ENCODE measurements around the gene FOXJ1.
"Not testable (repeated sequence)": the region's sequence is repeated elsewhere in the genome, so short reads cannot be mapped to it uniquely, and the experiment has no call there.

The FOXJ1 gene

GRCh38 chr17:76141212-76142038, at the start of gene FOXJ1:
FOXJ1 (minus strand) TSS chr17:76141245; CDS start chr17:76140395, 850 bp downstream.
- in situ Hi-C loops (cut with MboI; ENCODE audit: low sequenced_read_pairs), result no loop called here

- in situ Hi-C loops (cut with MboI; ENCODE audit: low sequenced_read_pairs), result no loop called here
Measured at GRCh38 chr17:76189741-76190140, 48.7 kb upstream of the FOXJ1 start.

- in situ Hi-C loops (cut with MboI; ENCODE audit: low sequenced_read_pairs), result no loop called here
Measured at GRCh38 chr17:76189247-76189646, 48.2 kb upstream of the FOXJ1 start.

GRCh38 chr17:76188213-76189016, 47.4 kb upstream of the FOXJ1 start:
- in situ Hi-C loops (cut with MboI; ENCODE audit: low sequenced_read_pairs), result no loop called here

GRCh38 chr17:76186774-76187173, 45.7 kb upstream of the FOXJ1 start:
- in situ Hi-C loops (cut with MboI; ENCODE audit: low sequenced_read_pairs), result not testable (repeated sequence)

- in situ Hi-C loops (cut with MboI; ENCODE audit: low sequenced_read_pairs), result no loop called here
Measured at GRCh38 chr17:76184290-76184689, 43.2 kb upstream of the FOXJ1 start.

- in situ Hi-C loops (cut with MboI; ENCODE audit: low sequenced_read_pairs), result no loop called here
Measured at GRCh38 chr17:76182016-76182764, 41.1 kb upstream of the FOXJ1 start.

GRCh38 chr17:76179496-76180467, 38.7 kb upstream of the FOXJ1 start:
- in situ Hi-C loops (cut with MboI; ENCODE audit: low sequenced_read_pairs), result no loop called here

- in situ Hi-C loops (cut with MboI; ENCODE audit: low sequenced_read_pairs), result no loop called here
Measured at GRCh38 chr17:76178124-76178523, 37.1 kb upstream of the FOXJ1 start.

- in situ Hi-C loops (cut with MboI; ENCODE audit: low sequenced_read_pairs), result no loop called here
Measured at GRCh38 chr17:76176701-76177574, 35.9 kb upstream of the FOXJ1 start.

GRCh38 chr17:76174037-76174436, 33.0 kb upstream of the FOXJ1 start:
- in situ Hi-C loops (cut with MboI; ENCODE audit: low sequenced_read_pairs), result no loop called here

- in situ Hi-C loops (cut with MboI; ENCODE audit: low sequenced_read_pairs), result no loop called here
Measured at GRCh38 chr17:76173474-76173873, 32.4 kb upstream of the FOXJ1 start.

GRCh38 chr17:76171706-76172105, 30.7 kb upstream of the FOXJ1 start:
- in situ Hi-C loops (cut with MboI; ENCODE audit: low sequenced_read_pairs), result no loop called here

GRCh38 chr17:76170114-76170513, 29.1 kb upstream of the FOXJ1 start:
- in situ Hi-C loops (cut with MboI; ENCODE audit: low sequenced_read_pairs), result no loop called here

GRCh38 chr17:76166906-76167305, 25.9 kb upstream of the FOXJ1 start:
- in situ Hi-C loops (cut with MboI; ENCODE audit: low sequenced_read_pairs), result no loop called here

- in situ Hi-C loops (cut with MboI; ENCODE audit: low sequenced_read_pairs), result no loop called here
Measured at GRCh38 chr17:76166168-76166567, 25.1 kb upstream of the FOXJ1 start.

- in situ Hi-C loops (cut with MboI; ENCODE audit: low sequenced_read_pairs), result no loop called here
Measured at GRCh38 chr17:76164331-76164730, 23.3 kb upstream of the FOXJ1 start.

- in situ Hi-C loops (cut with MboI; ENCODE audit: low sequenced_read_pairs), result no loop called here
Measured at GRCh38 chr17:76163919-76164318, 22.9 kb upstream of the FOXJ1 start.

GRCh38 chr17:76161619-76162266, 20.7 kb upstream of the FOXJ1 start:
- in situ Hi-C loops (cut with MboI; ENCODE audit: low sequenced_read_pairs), result no loop called here

Measured in HL-60/S4 treated with phorbol 12-myristate 13-acetate at 8.2 ng/mL for 4 days and 3 days (cell line).